ENCODE measurements around the gene SLC13A3.

Gene SLC13A3

DNA sequence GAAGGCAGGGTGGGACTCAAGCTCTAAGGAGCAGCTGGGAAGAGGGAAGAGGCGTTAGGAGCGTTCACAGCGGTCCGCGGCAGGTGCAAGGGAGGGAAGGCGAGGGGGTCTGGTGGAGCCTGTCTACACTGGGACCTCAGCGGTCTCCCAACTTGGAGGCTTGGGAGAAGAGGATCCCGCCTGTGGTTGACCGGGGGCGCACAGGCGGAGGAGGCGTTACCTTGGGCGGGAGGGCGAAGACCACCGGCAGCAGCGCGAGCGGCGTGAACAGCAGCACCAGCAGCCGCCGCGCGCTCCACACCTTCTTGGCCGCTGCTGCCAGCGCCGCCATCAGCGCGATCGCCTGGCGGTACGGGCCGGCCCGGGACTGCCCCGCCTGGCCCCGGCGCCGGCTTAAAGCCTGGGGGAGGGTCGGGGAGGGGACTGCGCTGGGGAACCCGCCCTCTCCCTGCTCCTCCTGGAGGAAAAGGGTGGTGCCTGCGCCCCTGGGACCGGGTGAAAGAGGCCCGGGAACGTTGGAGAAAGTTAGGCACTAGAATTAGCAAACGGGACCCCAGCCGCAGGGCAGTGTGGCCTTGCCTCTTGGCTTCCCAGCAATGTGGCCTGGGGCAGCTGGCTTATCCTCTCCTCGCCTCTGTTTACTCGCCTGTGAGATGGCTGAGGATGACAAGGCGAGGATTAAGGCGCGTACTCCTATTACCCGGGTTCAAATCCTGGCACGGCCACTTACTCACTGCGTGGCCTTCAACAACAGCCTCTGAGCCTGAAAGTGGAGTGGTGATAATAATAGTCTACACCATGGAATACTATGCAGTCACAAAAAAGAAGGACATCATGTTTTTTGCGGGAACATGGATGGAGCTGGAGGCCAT is at the start of gene SLC13A3:
Gene SLC13A3 (minus strand): TSS at position 369 of the 872 bp plus-strand sequence. CDS start 38 bp downstream, at position 331.
- peak; percentile 78 for DNase-seq (ENCODE audit: low spot score)

DNA sequence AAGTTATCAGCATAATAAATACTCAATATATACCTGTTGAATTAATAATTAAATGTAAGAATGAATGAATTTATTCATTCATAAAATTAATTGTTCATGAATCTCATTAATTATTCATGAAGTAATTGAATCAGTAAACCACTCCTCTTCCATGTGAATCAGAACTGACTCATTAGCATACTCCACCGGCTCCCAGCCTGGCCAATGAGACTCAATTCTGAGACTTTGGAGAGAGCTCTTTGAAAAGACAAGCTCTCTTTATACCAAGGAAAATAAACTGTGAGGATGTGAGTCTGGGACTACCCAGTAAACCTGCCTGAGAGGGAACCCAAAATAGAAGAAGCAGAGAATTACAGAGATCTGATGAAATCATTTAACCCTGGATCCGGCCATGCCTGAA is 49.8 kb upstream of the SLC13A3 start:
- no peak for DNase-seq (ENCODE audit: low spot score)

- no peak for DNase-seq (ENCODE audit: low spot score)
Measured at GRCh38 chr20:46700481-46700880, 49.2 kb upstream of the SLC13A3 start.

GRCh38 chr20:46699651-46700359 is 48.5 kb upstream of the SLC13A3 start:
- no peak for DNase-seq (ENCODE audit: low spot score)

- no peak for DNase-seq (ENCODE audit: low spot score)
Measured at GRCh38 chr20:46698788-46699187, 47.5 kb upstream of the SLC13A3 start.

DNA sequence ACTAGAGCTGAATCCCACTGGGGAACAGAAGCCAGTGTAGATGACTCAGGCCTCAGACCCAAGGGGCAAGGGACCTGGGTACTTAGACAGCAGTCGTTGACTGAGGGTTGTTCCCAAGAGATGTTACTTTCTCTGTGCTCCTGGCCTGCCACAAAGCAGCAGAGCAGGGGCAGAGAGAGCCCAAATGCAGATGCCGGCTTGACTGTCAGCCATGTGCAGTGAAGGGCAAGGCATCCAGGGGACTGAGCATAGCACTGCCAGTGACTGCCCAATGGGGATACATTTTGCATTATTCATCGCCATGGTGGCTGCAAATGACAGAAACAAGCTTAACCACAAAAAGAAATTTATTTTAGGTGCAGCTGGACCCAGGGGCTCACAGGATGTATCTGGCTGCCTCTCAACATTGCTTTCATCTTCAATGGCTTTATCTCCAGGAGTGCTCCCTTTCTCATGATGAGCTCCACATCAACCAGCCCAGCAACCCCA is 45.6 kb upstream of the SLC13A3 start:
- no peak for DNase-seq (ENCODE audit: low spot score)

GRCh38 chr20:46695892-46696291 is 44.6 kb upstream of the SLC13A3 start:
- no peak for DNase-seq (ENCODE audit: low spot score)

- peak; percentile 38 for DNase-seq (ENCODE audit: low spot score)
Measured at GRCh38 chr20:46694484-46694883, 43.2 kb upstream of the SLC13A3 start.

- DNase-seq (ENCODE audit: low spot score): no peak
Measured at GRCh38 chr20:46691196-46691595, 39.9 kb upstream of the SLC13A3 start.

DNA sequence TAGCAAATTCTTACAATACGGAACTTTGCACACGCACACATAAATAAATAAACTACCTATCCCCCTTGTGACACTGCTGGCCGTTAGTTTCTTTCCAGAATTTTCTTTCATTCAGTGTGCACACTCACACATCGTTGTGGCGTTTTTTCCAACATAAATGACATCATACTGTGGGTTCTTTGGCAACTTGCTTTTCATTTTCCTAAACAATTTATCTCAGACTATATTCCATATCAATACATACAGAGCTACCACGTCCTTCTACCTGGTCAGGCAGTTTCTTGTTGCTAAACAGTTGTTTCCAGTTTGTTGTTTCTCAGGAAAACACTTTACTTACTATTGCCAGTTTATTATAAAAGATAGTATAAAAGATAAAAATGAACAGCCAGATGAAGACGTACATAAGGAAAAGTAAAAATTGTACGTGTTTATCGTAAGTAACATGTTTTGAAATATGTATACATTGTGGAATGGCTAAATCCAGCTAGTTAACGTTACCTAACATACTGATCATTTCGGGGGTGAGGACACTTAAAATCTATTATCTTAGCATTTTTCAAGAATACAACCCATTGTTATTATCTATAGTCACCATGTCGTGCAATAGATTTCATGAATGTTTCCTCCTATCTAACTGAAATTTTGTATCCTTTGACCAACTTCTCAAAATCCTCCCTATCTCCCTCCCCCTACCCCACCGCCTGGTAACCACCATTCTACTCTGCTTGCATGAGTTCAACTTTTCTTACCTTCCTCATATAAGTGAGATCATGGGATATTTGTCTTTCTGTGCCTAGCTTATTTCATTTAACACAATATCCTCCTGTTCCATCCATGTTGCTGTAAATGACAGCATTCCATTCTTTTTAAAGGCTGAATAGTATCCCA is 39.2 kb upstream of the SLC13A3 start:
- DNase-seq (ENCODE audit: low spot score): no peak

DNA sequence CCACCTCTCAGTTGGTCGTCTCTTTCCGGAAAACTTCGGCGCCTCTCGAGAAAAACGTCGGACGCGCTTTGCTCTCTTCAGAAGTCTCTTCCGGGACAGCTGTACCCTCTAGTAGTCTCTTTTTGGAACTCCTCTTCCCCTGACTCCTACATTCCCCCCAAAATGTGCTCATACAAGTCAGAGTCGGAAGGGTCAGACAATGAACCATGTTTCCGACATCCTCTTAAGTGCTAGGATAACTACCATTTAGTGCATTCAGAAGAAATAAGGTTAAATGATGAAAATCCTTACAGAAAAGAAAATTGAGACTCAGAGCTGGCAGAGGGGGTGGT is 38.5 kb upstream of the SLC13A3 start:
- no peak for DNase-seq (ENCODE audit: low spot score)

DNA sequence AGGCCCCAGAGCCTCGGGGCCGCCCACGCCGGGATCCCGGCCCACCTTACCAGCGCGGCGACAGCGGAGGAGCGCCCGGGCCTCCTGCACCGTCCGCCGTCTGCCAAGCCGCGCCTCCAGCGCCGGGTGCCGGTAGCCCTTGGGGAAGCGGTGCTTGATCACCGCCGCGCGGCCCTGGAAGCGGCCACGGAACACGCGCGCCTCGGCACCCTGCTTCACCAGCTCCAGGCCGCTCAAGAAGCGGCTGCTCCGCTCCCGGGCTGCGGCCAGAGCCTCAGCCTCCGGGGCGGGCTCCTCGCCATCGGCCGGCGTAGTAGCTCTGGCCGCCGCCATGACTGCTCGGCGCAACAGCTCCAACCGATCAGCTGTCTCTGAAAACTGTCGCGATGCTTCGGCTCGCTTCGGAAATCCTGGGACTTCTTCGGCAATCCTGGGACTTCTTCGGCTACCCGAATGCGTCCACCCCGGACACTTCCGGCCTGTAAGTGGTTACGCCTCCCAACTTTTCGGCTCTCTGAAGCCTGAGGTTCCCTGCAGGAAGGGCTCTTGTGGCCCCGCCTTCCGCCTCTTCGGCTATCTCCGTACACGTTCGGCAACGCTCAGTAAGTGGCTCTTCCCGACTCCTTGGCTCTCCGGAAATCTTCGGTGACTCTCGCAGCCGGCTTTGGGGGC is 38.0 kb upstream of the SLC13A3 start, which contains the start of gene TP53RK:
Gene TP53RK (minus strand): TSS at position 363 of the 672 bp plus-strand sequence. CDS start 30 bp downstream, at position 333.
- peak; percentile 96 for DNase-seq (ENCODE audit: low spot score)

GRCh38 chr20:46688151-46689081 is 37.2 kb upstream of the SLC13A3 start:
- no peak for DNase-seq (ENCODE audit: low spot score)

DNA sequence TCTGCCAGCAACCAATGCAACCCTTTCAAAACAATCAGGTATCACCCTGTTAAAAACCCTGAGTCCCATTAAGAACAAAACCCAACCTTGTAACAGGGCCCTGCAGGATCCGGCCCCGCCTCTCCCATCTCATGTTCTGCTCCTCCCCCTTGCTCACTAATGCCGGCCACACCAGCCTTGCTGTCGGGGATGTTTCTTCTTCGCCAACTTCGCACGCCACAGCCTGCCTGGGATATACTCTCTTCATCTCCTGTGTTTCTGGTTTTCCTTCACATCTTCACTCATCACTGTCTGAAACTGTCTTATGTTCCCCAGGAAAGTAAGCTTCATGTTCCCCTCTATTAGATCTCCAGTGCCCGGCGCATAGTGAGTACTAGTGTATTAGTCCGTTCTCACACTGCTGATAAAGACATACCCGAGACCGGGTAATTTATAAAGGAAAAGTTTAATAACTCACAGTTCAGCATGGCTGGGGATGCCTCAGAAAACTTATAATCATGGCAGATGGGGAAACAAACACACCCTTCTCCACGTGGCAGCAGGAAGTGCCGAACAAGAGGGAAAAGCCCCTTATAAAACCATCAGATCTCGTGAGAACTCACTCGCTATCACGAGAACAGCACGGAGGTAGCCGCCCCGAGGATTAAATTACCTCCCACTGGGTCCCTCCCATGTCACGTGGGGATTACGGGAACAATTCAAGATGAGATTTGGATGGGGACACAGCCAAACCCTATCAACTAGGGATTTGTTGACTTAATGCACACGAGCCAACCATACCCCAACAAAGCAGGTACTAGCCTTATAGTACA is 32.9 kb upstream of the SLC13A3 start:
- no peak for DNase-seq (ENCODE audit: low spot score)

DNA sequence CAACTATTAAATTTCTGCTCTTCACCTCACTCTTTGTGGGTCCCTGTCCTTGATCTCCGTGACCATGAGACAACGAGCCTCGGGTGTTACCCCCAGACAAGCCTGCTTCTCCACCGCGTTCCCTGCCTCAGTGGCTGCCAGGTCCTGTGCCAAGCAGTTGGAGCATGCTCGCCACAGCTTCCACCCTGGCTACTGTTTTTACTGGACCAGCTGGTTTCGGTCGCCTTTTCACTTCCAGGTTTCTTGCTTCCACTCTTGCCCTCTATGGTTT is 32.3 kb upstream of the SLC13A3 start:
- DNase-seq (ENCODE audit: low spot score): no peak

DNA sequence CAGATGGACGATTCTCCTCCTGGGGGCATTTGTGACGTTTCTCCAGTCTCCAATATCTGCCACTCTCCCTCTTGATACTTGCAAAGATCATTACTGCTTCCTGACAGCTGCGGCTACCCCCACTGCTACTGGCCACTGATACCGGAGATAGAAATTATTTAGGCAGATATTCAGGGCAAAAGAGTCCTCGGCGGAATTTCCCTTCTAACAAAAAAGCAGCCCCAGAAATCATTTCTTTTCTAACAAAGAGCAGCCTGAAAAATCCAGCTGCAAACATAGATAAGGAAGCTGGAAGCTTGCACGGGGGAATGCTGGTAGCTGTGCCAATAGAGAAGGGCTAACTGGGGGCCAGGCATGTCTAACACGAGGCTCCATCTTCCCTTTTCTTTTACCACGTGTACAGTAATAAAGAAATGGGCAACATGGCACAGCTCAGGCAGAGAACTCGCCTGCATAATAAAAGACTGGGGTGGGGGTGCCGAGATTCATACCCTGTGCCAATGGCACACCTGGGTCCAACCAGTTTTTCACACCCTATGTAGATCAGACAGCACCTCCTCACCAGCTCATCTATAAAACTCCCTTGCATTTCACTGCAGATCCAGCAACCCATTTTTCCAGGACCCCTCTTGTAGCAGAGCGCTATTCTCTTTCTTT is 31.9 kb upstream of the SLC13A3 start:
- DNase-seq (ENCODE audit: low spot score): no peak

- DNase-seq (ENCODE audit: low spot score): no peak
Measured at GRCh38 chr20:46682063-46682821, 31.0 kb upstream of the SLC13A3 start.

Measured in globus pallidus (tissue), 1 donor.